ENCODE measurements around the gene KCNA3.

KCNA3 gene

GRCh38 chr1:110674337-110675059 is at the start of gene KCNA3:
TSS of gene KCNA3 (minus strand) at chr1:110674940. CDS start at chr1:110674809, 131 bp downstream.
- peak; percentile 76 for DNase-seq

DNA sequence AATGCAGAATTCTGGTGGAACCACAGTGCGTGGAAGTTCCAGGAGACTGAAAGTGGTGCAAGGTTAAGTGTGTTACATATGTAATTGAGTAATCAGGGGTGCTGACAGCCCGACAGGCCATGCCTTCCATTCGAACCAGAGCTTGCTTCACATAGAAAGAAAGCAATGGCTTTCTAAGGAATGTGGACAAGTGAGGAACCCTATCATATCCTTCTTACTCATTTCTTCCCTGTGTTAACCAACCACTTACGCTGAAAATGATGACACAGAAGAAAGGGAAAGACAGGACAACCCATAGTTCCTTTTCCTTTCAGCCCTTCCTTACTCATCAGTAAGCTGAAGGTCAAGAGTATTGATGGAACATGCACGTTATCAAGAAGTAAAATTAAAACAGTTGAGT is 48.1 kb upstream of the KCNA3 start:
- DNase-seq, result no peak

DNA sequence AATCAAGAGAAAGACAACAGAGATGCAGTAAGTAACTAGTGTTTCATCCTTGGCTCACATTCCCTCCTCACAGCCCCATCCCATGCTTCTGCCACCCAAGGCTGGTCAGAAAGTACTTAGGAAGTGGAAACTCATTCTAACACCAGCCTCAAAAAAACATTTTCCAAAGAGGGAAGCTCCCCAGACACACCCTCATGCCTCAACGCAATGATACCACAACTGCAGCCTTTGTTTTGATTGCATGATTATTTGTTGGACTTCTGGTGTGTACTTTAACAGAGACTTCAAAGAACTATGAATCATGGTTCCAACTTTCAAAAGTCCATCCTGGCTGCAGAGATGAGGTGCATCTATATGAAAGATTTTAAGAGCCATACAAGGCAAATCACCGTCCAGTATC is 45.2 kb upstream of the KCNA3 start:
- DNase-seq, result no peak

DNA sequence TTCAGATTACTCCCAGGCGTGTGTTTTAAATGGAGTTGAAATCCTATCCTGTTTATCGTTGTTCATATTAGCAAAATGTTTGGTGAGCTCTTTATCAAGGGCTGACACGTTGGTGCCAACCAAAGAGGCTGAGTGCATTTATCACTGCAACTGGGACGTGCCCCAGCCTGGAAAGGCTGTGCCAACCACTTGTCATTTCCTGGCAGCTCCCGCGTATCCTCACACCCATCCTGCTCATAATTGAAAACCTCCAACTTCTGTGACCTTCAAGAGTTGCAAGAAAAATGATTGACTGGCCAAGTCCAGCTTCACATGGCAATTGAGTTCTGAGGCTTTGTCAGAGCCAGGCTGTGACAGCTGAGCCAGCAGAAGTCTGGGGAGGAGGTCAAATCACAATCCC is 43.7 kb upstream of the KCNA3 start:
- DNase-seq, result no peak

GRCh38 chr1:110717179-110717578 is 42.4 kb upstream of the KCNA3 start:
- DNase-seq, result no peak

DNA sequence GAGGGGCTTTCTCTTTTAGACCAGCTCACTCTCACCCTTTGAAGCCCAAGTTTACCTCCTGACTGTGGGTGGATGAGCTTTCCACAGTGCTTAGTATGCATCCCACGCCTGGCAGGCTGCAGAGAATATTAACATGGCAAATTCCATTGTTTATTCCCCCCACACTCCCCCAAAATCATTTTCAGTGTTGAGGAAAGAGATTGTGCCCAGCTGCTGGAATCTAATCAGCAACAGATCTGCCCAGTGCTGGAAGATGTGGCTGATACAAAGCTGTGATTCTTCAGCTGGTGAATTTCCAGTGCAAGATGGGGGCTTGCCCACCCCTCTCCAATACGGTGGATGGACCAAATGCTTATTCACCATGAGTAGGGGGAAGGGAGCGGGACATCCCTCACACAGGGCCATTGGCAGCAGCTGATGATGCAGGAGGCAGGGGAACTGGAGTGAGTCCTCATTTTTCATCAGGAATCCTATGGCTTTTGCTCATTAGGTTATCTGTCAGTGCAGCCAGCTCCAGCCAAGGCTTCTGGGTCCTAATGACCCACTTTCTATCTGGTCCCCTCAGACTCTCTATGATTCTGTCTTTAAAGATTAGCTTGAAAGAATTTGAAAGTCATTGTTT is 39.7 kb upstream of the KCNA3 start:
- DNase-seq, result no peak

GRCh38 chr1:110713221-110713620 is 38.5 kb upstream of the KCNA3 start:
- DNase-seq, result no peak

DNA sequence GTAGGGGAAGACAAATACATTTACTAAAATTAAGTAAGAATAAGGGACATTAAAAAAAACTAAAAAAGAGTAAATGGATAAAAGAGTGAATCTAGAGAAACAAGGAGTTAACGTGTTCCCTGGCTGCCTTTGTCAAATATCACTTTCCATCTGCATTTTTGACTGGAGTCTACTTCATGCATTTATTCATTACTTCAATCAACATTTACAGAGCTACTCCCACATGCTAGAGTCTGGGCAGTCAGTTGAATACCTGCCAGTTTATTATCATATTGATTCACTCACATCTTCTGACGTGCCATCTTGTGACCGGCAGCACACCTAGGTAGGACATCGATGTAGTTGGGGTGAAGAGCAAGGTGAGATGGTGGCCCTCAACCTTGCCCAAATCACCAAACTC is 35.6 kb upstream of the KCNA3 start:
- DNase-seq, result no peak

GRCh38 chr1:110708974-110709440 is 34.3 kb upstream of the KCNA3 start:
- DNase-seq, result no peak

- no peak for DNase-seq
Measured at GRCh38 chr1:110707232-110707631, 32.5 kb upstream of the KCNA3 start.

DNA sequence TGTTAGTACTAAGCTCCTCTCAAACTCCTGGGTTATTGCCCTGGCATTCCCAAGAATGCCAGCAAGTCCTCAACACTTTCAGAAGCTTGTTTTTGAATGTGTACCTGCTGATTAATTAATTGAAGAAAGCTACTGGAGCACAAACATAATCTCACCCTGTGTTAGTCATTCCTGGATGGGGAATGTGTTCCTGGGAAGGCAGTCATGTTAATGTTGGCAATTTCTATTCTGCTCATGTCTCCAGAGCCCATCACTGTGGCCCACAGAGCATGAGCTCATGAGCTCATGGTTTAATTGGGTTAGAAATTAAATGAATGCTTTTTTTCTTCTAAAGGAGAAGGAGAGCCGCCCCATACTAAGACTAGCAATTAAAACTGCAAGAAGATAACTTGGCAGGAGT is 31.9 kb upstream of the KCNA3 start:
- DNase-seq, result no peak

GRCh38 chr1:110702260-110702659 is 27.5 kb upstream of the KCNA3 start:
- DNase-seq, result no peak

- no peak for DNase-seq
Measured at GRCh38 chr1:110700767-110701166, 26.0 kb upstream of the KCNA3 start.

- DNase-seq, result no peak
Measured at GRCh38 chr1:110697606-110698005, 22.9 kb upstream of the KCNA3 start.

DNA sequence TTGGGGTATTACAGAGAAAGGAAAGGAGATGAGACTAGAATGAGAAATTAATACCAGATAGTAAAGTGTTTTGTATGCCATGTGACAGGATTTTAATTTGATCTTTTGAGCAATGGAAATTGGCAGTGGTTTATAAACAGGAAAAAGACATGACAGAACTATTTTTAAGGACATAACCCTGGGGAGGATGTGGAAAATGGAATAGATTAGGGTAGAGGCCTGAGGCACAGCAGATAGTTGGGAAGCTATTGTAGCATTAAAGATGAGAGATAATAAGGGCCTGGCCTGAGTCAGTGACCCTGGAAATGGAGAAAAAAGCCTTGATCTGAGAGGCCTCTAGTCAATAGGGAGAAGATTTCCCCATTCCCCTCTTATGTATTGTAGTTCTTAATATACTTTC is 22.1 kb upstream of the KCNA3 start:
- DNase-seq, result no peak

GRCh38 chr1:110690709-110691365 is 16.1 kb upstream of the KCNA3 start:
- DNase-seq, result no peak

DNA sequence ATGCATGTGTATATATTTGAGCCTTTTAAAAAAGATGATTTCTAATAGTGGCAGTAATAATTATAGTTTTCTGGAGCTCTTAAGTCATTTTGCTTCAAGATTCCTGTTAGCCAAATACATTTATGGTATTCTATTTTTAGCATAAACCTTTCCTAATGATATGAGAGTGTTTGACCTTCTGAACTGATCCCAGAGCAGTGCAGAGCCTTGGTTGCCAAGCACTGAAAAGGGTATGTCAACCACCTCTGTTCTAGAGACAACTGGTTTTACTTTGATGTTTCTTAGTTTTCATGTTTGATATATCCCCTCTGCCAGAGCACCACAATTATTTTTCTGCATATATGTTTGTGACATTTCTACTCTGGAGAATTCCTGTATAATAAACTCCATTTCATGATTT is 15.1 kb upstream of the KCNA3 start:
- DNase-seq, result no peak

DNA sequence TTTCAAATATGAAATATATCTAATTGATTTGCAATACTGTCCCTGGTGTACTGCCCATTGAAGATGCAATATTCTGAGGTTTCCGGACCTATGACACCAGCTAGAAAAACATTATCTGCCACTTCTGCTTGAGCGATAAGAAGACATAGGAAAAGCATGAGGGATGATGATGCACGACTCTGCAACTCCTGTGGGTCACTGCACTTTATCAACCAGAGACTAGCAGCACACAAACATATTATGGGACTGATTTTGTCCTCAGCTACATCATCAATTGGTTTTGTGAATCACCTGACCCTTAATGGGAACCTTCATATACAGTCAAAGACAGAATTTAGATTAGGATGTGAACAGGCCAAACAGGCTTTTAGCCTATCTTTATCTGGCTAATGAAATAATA is 13.8 kb upstream of the KCNA3 start:
- DNase-seq, result no peak

GRCh38 chr1:110687250-110687649 is 12.5 kb upstream of the KCNA3 start:
- DNase-seq, result no peak

DNA sequence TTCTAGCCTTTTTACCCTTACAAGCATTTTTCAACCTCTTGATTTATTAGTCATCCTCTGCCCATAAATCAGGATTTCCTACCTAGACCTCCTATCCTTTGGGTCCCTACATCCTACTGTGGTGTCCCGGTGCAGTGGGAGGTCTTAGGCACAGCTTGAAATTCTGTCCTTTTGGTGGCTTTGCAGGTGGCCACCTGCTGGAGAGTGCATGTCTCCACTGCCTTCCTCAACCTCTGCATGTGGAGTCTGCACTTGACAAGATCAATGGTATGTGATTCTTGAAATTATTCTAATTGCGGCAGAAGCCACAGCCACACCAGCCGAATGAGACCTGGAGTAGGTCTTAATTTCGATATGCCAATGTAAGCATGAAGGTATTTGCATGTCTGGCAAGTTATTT is 11.4 kb upstream of the KCNA3 start:
- no peak for DNase-seq

GRCh38 chr1:110684491-110684890 is 9.8 kb upstream of the KCNA3 start:
- DNase-seq, result no peak

- no peak for DNase-seq
Measured at GRCh38 chr1:110682898-110683297, 8.2 kb upstream of the KCNA3 start.

- no peak for DNase-seq
Measured at GRCh38 chr1:110680036-110680735, 5.4 kb upstream of the KCNA3 start.

DNA sequence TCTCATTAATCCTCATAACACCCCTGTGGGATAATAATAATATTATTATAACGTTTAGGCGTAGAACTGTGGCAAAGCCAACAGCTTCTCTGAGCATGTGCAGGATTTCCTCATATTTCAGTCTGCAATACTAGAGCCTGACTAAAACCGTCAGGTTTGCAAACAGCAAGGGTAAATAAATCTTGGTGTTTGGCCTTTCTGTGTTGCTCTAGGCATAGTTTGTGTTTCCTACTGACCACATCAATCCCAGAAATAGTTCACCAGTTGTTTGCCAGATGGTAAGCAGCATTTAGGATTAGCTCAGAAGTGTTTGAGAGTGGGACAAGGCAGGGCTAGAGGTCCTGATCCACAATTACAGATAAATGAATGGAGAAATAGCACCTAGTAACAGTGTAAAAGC is 2.8 kb upstream of the KCNA3 start:
- DNase-seq, result peak; percentile 26
